Breast epithelium (tissue), 4 donors: Measurements from ENCODE around the gene TCEAL2. TPM values are rescaled to one million over a fixed set of nuclear protein-coding genes. Genes with fewer than 3 reads are reported as not detected.

Experiments
- DNase-seq, 2 donors: peaks; one replicate each; pipeline ENCODE4 v3.0.0-alpha.2; 2019; ENCODE audit warnings: low spot score in 2 of 2
- H3K27ac ChIP-seq, 2 donors: fragments of 200-600 bp; sonication (generic) in 1 of 2; one replicate each; pipeline ENCODE4 v1.5.1; 2016 to 2019; ENCODE audit warnings: mild to moderate bottlenecking in 1 of 2
- H3K27me3 ChIP-seq, 2 donors: fragments of 200-600 bp; sonication (generic) in 1 of 2; one replicate each; pipeline versions ENCODE4 v1.5.1 to v1.6.0; 2017 to 2019; ENCODE audit warnings: control low read depth in 1 of 2, mild to moderate bottlenecking in 1 of 2
- H3K36me3 ChIP-seq: fragments of 200-600 bp; one replicate; pipeline ENCODE4 v1.5.1; 2019
- H3K4me1 ChIP-seq, 2 donors: fragments of 200-600 bp; sonication (generic); one replicate each; pipeline ENCODE4 v1.5.1; 2016 to 2019; ENCODE audit warnings: control low read depth in 1 of 2
- H3K4me3 ChIP-seq, 3 donors: fragments of 200-600 bp; sonication (generic); 1 replicate in 2 of 3; 2 replicates in 1 of 3; pipeline ENCODE4 v1.5.1; 2016 to 2019; ENCODE audit warnings: mild to moderate bottlenecking in 3 of 3, moderate library complexity in 2 of 3
- H3K9me3 ChIP-seq, 2 donors: fragments of 200-600 bp; sonication (generic) in 1 of 2; one replicate each; pipeline ENCODE4 v1.5.1; 2016 to 2019; ENCODE audit warnings: control low read depth in 1 of 2
- CTCF ChIP-seq, 3 donors: fragments of 450-650 bp; IDR thresholded peaks; one replicate each; pipeline ENCODE4 v1.5.1; 2016 to 2017; ENCODE audit warnings: antibody characterized with exemption in 3 of 3, mild to moderate bottlenecking in 3 of 3, moderate library complexity in 3 of 3
- POLR2A ChIP-seq: fragments of 450-650 bp; IDR thresholded peaks from one replicate; pipeline ENCODE4 v1.6.1; 2016; ENCODE audit warnings: antibody characterized with exemption, mild to moderate bottlenecking, moderate library complexity
- POLR2AphosphoS5 ChIP-seq, 3 donors: sonication (generic); formaldehyde crosslinking; IDR thresholded peaks; one replicate each; pipeline ENCODE4 v1.6.1; 2017; ENCODE audit warnings: antibody characterized with exemption in 3 of 3
- intact Hi-C: fragments of 100-400 bp; cut with DNase I; formaldehyde crosslinking; loops from one replicate; pipeline ENCODE4 v1.15.1; 2023; ENCODE audit warnings: low total_unique reads
- total RNA-seq, 3 donors: library from RNA; depleted of rRNA; stranded (reverse); fragments of >200 nt; gene quantifications; one replicate each; pipeline ENCODE4 v1.1.0, GENCODE V29; 2016

The TCEAL2 gene
- total RNA-seq, 3 donors from 2014 or later = 0.66 to 6.4 TPM; not detected in 1

GRCh38 chrX:102154900-102155805 lies 29.7 kb downstream of the TCEAL2 start:
- no peaks in the 10 kb centered on the region for H3K4me1 ChIP-seq
- intact Hi-C loops = no loop called here
- no peaks in the 10 kb centered on the region for H3K9me3 ChIP-seq
- H3K36me3 ChIP-seq = no peaks in the 10 kb centered on the region
- H3K27me3 ChIP-seq = peaks cover 0 to 37% of the 10 kb centered on the region in 2 donors
- peak overlapping the region; percentile 74 to 76 for H3K27ac ChIP-seq
- TF ChIP-seq POLR2AphosphoS5 (IDR thresholded peaks at IDR 0.05) (no peak), POLR2A (no peak), CTCF (IDR thresholded peaks at IDR 0.05) (no peak)
- no peak for DNase-seq
- peak overlapping the region; percentile 33 to 61 (median 53) for H3K4me3 ChIP-seq

GRCh38 chrX:102155806-102156179 lies 30.3 kb downstream of the TCEAL2 start, which contains the start of gene BEX5:
TSS of gene BEX5 (minus strand) at chrX:102155977. CDS start at chrX:102154265, 1,712 bp downstream.
- peak within 1 kb of the TSS; percentile 74 to 76 for H3K27ac ChIP-seq
- intact Hi-C loops = no loop called here
- peak in 1 of 2 donors; percentile 63 for DNase-seq
- H3K36me3 ChIP-seq = no peaks in the 10 kb centered on the region
- H3K9me3 ChIP-seq = no peaks in the 10 kb centered on the region
- TF ChIP-seq POLR2A (no peak), CTCF (IDR thresholded peaks at IDR 0.05) (no peak), POLR2AphosphoS5 (IDR thresholded peaks at IDR 0.05) (peak in 1 of 3 donors; percentile 33)
- no peaks in the 10 kb centered on the region for H3K4me1 ChIP-seq
- peak within 1 kb of the TSS; percentile 33 to 61 (median 53) for H3K4me3 ChIP-seq
- H3K27me3 ChIP-seq = peaks cover 0 to 41% of the 10 kb centered on the region in 2 donors

Other genes starting within 250 kb of the TCEAL2 start
- gene ZMAT1, start 193.7 kb upstream of the TCEAL2 start, total RNA-seq = 10 to 100 TPM; 16.7 to 32.8 (median 19.0) TPM
- 1 to 10 TPM in 1 of 3 donors, not detected in 2; 2.6 TPM for gene TCEAL6, start 16.8 kb downstream of the TCEAL2 start, total RNA-seq
- 1 to 10 TPM; 1.6 to 5.3 (median 3.3) TPM for gene BEX5, start 30.3 kb downstream of the TCEAL2 start, total RNA-seq
- gene TCP11X1, start 89.6 kb downstream of the TCEAL2 start, total RNA-seq = not detected
- not detected for gene NXF2, start 121.5 kb downstream of the TCEAL2 start, total RNA-seq